ENCODE results near the gene PTPN3. TPM values are rescaled to one million over a fixed set of nuclear protein-coding genes. Genes with fewer than 3 reads are reported as not detected.

The PTPN3 gene
- total RNA-seq, 2 donors from 2014 or later: 0.41 to 0.82 TPM

DNA sequence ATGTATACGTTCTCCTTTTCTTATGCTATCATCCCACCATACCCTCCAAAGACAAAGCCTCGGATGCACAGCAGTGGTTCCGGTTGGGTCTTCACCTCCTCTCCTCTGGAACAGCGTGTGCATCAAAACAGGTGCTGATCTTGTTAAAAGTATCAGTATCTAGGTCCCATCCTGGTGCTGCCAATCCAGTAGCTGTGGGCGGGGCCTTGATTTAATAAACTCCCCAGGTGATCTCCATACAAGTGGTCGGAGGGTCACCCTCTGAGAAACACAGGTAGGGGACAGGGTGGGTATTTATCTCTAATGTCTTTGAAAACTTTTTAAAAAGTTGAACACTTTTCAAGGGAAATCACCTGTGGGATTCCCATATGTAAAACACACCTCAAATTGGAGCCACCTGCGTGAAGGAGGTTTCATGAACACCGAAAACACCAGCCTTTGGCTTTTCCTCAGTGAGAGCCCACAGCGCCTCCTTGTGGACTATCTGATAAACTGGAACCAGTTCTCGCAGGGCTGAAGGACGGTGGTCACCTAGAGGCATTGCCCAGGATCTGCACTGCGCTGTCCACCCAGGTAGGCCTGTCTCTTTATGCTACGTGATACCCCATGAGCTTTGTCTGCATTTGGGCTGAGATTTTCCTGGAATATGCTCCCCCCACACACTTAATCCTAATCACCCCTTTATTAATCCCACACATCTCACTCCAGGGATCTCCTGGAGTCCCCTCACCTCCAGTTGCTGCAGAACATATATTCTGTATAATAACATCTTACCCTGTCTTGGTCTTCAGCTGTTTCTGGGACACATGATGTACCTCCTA is 96.7 kb downstream of the PTPN3 start:
- ATAC-seq (replicated peaks): peak; percentile 31
- H3K9me3 Mint-ChIP-seq: no peaks in the 10 kb centered on the region
- no peaks in the 10 kb centered on the region for H3K36me3 Mint-ChIP-seq (ENCODE audit: low read depth)
- no peak overlapping the region for H3K27ac Mint-ChIP-seq
- H3K4me3 Mint-ChIP-seq: no peak overlapping the region
- peaks cover 38% of the 10 kb centered on the region for H3K27me3 Mint-ChIP-seq
- peaks cover 6% of the 10 kb centered on the region for H3K4me1 Mint-ChIP-seq

DNA sequence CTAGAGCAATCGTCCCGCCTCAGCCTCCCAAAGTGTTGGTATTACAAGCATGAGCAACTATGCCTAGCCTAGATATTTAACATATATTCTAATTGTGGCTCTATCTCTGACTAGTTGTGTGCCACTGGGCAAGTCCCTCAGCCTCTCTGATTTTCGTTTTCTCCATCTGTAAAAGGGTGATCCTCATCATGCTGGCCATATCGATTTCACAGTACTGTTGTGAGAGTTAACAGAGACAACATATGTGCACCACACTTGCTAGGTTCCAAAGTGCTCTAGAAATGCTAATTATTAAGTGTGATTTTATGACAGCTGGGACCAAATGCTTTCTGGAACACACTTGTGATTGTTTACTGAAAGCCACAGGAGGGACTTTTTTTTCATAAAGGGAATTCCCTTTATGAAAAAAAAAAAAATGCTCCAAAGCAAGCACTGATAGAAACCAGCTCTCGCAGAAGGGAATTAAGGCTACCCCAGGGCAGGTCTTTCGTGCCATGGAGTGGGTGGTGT is 98.8 kb downstream of the PTPN3 start:
- peak; percentile 91 for ATAC-seq (replicated peaks)
- Mint-ChIP-seq H3K4me3 (no peak overlapping the region), H3K4me1 (peaks cover 6% of the 10 kb centered on the region), H3K36me3 (ENCODE audit: low read depth) (no peaks in the 10 kb centered on the region), H3K9me3 (no peaks in the 10 kb centered on the region), H3K27me3 (peaks cover 36% of the 10 kb centered on the region), H3K27ac (no peak overlapping the region)

DNA sequence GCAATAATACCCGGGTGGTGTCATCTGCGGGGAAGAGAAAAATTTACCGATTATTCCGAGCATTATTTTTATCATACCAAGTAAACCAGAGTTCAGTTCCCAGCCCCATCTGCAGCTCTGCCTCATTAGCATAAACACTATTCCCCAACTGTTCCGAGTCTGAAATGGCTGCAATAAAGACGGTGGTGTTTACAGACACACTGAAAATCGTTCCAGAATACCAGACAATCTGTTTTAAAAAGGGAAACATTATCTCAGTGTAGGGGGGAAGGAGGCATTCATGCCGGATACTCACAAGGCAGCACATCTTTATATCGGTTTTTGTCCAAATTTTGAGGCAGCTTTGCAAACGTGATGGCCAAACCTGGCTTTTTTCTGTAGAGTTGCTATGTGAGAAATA is 106.9 kb downstream of the PTPN3 start:
- Mint-ChIP-seq H3K27ac (no peak overlapping the region), H3K4me1 (no peaks in the 10 kb centered on the region), H3K9me3 (no peaks in the 10 kb centered on the region), H3K36me3 (ENCODE audit: low read depth) (no peaks in the 10 kb centered on the region), H3K27me3 (peaks cover 17% of the 10 kb centered on the region), H3K4me3 (no peak overlapping the region)
- no peak for ATAC-seq (replicated peaks)

DNA sequence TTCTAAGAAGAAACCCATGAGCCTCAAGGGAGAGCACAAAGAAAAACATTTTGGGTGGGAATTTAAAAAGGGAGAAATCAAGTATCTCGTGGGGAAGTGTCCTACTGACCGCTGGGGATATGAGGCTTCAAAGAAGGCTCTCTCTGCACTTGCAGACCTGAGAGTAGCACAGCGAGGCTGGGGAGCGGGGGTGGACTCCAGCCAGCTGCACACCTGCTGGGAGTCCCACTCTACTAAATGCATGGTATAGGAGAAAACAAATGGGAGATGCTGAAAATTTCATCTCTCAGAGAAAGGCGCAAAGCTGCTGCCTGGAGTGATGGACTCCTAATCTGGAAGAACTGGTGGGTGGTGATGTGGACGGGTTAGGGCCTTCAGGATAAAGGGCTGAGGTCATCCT is 110.3 kb downstream of the PTPN3 start:
- Mint-ChIP-seq H3K36me3 (ENCODE audit: low read depth) (no peaks in the 10 kb centered on the region), H3K4me3 (no peak overlapping the region), H3K4me1 (no peaks in the 10 kb centered on the region), H3K27ac (no peak overlapping the region), H3K27me3 (peaks cover 17% of the 10 kb centered on the region), H3K9me3 (no peaks in the 10 kb centered on the region)
- ATAC-seq (replicated peaks): no peak

DNA sequence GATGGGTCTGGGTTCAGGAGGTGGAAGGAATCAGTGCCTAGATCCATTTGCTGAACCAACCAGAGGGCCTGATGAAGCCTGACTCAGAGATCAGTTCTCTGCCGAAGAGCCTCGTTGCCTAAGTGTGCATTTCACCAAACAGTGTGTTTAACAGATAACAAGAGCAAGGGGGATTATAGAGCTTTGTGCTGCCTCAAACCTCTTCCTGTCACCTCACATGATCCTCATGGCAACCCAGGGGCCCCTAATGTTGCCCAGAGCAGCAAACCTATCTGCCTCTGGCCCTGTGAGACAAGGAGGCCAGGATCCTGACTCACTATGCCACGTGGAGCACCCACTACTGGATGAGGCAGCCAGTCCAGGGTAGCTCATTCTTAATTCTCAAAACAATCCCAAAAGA is 110.9 kb downstream of the PTPN3 start:
- ATAC-seq (replicated peaks): no peak
- no peaks in the 10 kb centered on the region for H3K4me1 Mint-ChIP-seq
- no peaks in the 10 kb centered on the region for H3K9me3 Mint-ChIP-seq
- H3K4me3 Mint-ChIP-seq: no peak overlapping the region
- H3K27me3 Mint-ChIP-seq: peaks cover 17% of the 10 kb centered on the region
- no peaks in the 10 kb centered on the region for H3K36me3 Mint-ChIP-seq (ENCODE audit: low read depth)
- H3K27ac Mint-ChIP-seq: no peak overlapping the region

DNA sequence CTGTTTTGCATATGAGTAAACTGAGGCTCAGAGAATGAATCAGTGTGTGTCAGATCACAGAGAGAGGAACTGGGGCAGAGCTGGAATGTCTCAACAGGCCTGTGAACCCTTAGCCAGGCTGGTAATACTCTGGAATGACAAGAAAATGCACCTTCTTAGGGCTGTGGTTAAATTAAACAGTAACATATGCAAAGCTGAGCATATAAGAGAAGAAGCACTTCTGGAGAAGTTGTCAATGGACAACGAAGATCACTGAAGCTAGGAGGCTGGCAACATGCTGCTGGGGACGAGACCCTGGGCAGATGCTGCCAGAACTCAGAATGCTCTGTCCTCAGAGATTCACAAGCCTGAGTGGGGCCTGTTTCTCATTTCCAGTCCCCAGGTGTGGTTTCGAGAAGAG is 112.6 kb downstream of the PTPN3 start:
- no peaks in the 10 kb centered on the region for H3K36me3 Mint-ChIP-seq (ENCODE audit: low read depth)

DNA sequence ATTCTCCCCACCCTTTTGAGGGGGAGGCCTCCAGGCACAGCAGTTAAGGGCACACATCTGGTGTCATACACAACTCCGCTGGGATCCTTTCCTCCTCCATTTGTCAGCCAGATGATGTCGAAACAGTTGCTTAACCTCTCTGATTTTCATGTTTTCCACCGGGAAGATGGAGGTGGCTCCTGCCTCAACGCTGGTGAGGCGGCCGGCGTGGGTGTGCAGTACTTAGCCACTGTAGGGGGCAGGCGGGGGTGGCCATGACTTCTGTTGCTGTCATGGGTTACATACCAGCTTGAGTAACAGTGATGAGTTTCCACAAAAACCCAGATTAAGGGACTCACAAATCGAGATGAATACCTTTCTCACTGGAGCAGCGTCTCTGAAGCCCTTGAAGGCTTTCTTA is 114.2 kb downstream of the PTPN3 start:
- H3K36me3 Mint-ChIP-seq (ENCODE audit: low read depth): no peaks in the 10 kb centered on the region
- no peak overlapping the region for H3K27ac Mint-ChIP-seq
- peaks cover 21% of the 10 kb centered on the region for H3K27me3 Mint-ChIP-seq
- no peaks in the 10 kb centered on the region for H3K9me3 Mint-ChIP-seq
- H3K4me1 Mint-ChIP-seq: no peaks in the 10 kb centered on the region
- H3K4me3 Mint-ChIP-seq: no peak overlapping the region
- no peak for ATAC-seq (replicated peaks)

More for the DNA sequence above, 112.6 kb downstream of the PTPN3 start:
- Mint-ChIP-seq H3K9me3 (no peaks in the 10 kb centered on the region), H3K27me3 (peaks cover 21% of the 10 kb centered on the region), H3K27ac (no peak overlapping the region), H3K4me1 (no peaks in the 10 kb centered on the region), H3K4me3 (no peak overlapping the region)
- peak; percentile 51 for ATAC-seq (replicated peaks)

DNA sequence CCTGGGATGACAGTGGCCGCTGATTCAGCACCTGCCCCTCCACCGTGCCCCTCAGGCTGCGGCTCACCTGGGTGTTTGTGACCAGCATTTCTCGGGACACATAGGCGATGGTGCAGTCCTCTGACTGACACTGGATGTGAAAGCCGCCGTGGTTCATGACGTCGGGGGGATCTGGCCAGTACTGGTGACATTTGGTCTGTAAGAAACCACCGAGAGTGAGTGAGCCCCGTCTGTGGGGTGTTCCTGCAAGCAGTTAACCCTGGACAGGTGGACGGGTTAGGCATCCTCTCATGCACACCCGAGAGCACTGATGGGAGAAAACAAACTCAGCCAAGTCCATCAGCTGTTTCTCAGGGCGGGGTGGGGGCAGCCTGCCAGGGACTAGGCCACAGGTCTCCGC is 114.8 kb downstream of the PTPN3 start:
- no peak overlapping the region for H3K27ac Mint-ChIP-seq
- H3K4me1 Mint-ChIP-seq: no peaks in the 10 kb centered on the region
- no peak for ATAC-seq (replicated peaks)
- no peaks in the 10 kb centered on the region for H3K36me3 Mint-ChIP-seq (ENCODE audit: low read depth)
- peaks cover 25% of the 10 kb centered on the region for H3K27me3 Mint-ChIP-seq
- H3K4me3 Mint-ChIP-seq: no peak overlapping the region
- no peaks in the 10 kb centered on the region for H3K9me3 Mint-ChIP-seq

DNA sequence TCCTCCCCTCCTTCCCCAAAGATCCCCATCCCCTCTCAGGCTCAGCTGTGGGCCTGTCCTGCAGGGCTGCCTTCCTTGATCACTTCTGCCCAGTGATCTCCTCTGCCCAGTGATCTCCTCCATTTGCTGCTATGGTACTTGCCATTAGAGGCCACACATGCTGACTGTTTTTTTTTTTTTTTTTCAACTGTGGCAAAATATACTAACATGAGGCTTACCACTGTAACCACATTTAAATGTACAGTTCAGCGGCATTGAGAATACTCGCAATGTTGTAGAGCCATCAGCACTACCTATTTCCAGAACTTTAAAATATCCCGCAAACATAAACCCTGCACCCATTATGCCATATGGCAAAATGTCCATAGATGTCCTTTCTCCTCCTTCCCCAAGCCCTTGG is 115.5 kb downstream of the PTPN3 start:
- H3K27me3 Mint-ChIP-seq: peaks cover 19% of the 10 kb centered on the region
- H3K4me1 Mint-ChIP-seq: no peaks in the 10 kb centered on the region
- no peak for ATAC-seq (replicated peaks)
- no peak overlapping the region for H3K4me3 Mint-ChIP-seq
- H3K36me3 Mint-ChIP-seq (ENCODE audit: low read depth): no peaks in the 10 kb centered on the region
- no peaks in the 10 kb centered on the region for H3K9me3 Mint-ChIP-seq
- no peak overlapping the region for H3K27ac Mint-ChIP-seq

DNA sequence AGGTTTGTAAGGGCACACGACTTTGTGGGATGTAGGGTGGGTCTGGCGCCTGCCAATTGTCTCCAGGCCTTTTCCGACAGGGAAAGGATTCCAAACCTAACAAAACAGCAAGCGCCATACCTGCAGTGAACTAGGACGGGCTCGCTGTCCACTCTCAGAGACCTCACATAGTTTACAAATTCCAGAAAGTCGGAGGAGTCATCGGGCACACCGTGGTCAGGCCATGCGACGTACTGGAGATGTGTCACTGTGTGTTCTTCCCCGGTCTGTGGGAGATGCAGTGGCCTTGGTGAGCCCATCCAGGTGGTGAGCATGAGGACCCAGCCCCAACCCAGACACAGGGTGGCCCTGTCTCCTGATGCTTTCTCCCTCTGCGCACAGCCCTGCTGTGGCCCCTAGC is 115.9 kb downstream of the PTPN3 start:
- H3K27ac Mint-ChIP-seq: no peak overlapping the region
- no peaks in the 10 kb centered on the region for H3K36me3 Mint-ChIP-seq (ENCODE audit: low read depth)
- H3K9me3 Mint-ChIP-seq: no peaks in the 10 kb centered on the region
- no peak overlapping the region for H3K4me3 Mint-ChIP-seq
- no peak for ATAC-seq (replicated peaks)
- peaks cover 18% of the 10 kb centered on the region for H3K27me3 Mint-ChIP-seq
- H3K4me1 Mint-ChIP-seq: no peaks in the 10 kb centered on the region

DNA sequence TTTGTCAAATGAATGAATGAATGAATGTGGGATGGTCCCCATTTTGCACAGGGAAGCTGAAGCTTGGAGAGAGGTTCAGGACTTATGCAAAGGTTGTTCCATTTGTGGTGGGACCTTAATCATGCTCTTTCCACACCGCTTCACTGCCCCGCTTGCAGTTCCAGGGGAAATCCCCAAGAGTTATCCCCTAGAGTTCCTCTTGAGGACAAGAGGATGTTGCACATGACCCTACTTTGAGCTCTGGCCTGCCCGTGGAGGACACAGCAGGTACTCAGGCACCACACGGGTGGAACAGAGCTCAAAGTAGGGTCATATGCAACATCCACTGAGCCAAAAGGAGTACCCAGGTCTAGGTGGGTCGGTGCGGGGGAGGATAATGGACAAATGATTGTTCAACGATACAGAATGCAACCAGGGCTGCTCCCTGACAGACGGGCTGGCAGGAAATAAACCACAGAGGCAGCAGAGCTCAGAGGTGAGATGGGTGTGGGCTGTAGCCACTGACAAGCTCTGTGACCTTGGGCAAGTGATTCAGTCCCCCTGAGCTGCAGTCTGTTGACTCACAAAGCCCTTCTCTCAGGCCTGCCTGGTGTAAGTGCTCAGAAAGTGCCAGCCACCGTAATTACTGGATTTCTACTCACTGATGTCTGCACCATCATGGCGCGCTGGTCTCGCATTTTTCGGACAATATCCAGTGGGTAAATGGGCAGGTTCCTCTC is 116.9 kb downstream of the PTPN3 start:
- Mint-ChIP-seq H3K9me3 (no peaks in the 10 kb centered on the region), H3K4me1 (no peaks in the 10 kb centered on the region), H3K36me3 (ENCODE audit: low read depth) (no peaks in the 10 kb centered on the region), H3K27ac (no peak overlapping the region), H3K4me3 (no peak overlapping the region), H3K27me3 (peaks cover 12% of the 10 kb centered on the region)
- ATAC-seq (replicated peaks): peak; percentile 37

DNA sequence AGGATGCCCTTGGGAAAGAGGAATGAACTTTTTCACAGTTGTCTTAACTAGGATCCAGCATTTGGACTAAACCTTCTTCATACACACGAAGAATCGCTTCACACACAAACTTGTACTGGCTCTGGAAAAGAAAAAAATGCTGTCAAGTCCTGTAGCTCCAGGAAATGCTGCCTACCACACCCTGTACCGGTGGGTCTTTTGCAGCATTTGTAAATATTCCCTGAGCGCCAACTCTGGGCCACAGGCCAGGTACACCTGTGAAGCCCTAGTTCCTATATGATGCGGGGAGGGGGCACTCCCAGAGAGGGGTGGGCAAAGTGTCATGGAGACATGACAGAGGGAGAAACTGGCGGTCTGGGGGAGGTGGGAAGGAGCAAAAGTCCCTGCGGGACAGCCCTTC is 118.6 kb downstream of the PTPN3 start:
- no peak overlapping the region for H3K27ac Mint-ChIP-seq
- H3K36me3 Mint-ChIP-seq (ENCODE audit: low read depth): no peaks in the 10 kb centered on the region
- ATAC-seq (replicated peaks): no peak
- H3K4me1 Mint-ChIP-seq: no peaks in the 10 kb centered on the region
- no peaks in the 10 kb centered on the region for H3K9me3 Mint-ChIP-seq
- peaks cover 8% of the 10 kb centered on the region for H3K27me3 Mint-ChIP-seq
- H3K4me3 Mint-ChIP-seq: no peak overlapping the region

DNA sequence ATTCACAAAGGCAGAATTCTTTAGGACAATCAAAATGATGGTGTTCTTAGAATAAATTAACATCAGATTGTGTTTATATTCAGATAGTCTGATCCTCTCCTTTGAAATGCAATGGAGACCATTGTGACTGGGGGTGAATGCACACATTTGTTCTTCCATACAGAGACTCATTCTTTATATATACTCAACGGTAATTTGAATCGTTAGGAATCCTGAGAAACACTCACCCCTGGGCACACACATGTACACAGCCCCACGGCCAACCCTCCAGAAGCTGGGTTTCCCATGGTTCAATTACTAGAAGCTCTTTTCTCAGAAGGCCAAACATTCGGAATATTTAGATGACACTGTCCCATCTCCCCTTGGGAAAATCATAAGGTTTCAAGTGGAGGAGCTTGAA is 119.8 kb downstream of the PTPN3 start:
- Mint-ChIP-seq H3K27me3 (peaks cover 8% of the 10 kb centered on the region), H3K9me3 (peaks cover 1% of the 10 kb centered on the region), H3K4me3 (no peak overlapping the region), H3K36me3 (ENCODE audit: low read depth) (no peaks in the 10 kb centered on the region), H3K27ac (no peak overlapping the region), H3K4me1 (no peaks in the 10 kb centered on the region)
- no peak for ATAC-seq (replicated peaks)

DNA sequence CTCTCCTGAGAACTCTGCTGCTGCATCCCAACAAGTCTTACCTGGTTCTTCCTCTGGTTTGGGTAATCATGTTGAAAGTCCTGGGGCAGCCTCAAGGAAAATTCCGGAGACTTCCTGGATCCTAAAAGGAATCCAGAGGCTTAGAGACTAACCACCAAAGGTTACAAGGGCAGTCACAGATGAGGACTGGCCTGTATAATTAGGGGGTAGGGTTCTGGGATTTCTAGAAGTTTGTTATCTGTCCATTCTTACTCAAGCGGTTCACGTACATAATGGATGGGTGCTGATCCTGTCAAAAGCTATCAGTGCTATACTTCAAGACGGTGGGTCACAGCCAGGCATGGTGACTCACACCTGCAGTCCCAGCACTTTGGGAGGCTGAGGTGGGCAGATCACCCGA is 125.9 kb downstream of the PTPN3 start:
- H3K4me3 Mint-ChIP-seq: no peak overlapping the region
- no peak overlapping the region for H3K27ac Mint-ChIP-seq
- peaks cover 6% of the 10 kb centered on the region for H3K9me3 Mint-ChIP-seq
- H3K27me3 Mint-ChIP-seq: peaks cover 4% of the 10 kb centered on the region
- no peaks in the 10 kb centered on the region for H3K36me3 Mint-ChIP-seq (ENCODE audit: low read depth)
- ATAC-seq (replicated peaks): no peak
- H3K4me1 Mint-ChIP-seq: no peaks in the 10 kb centered on the region

DNA sequence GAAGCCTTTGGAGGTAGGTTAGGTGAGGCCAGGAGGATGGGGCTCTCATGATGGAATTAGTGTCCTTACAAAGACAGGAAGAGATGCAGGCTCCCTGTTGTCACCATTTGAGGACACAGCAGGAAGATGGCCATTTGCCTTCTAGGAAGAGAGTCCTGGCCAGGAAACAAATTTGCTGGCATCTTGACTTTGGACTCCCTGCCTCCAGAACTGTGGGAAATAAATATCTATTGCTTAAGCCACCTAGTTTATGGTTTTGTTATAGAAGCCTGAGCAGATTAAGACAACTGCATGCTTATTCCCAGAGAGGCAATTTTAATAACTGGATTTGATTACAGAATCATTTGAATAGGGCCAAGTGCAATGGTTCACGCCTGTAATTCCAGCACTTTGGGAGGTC is 126.7 kb downstream of the PTPN3 start:
- H3K27ac Mint-ChIP-seq: no peak overlapping the region
- H3K36me3 Mint-ChIP-seq (ENCODE audit: low read depth): no peaks in the 10 kb centered on the region
- no peak overlapping the region for H3K4me3 Mint-ChIP-seq
- no peak for ATAC-seq (replicated peaks)
- H3K9me3 Mint-ChIP-seq: peaks cover 6% of the 10 kb centered on the region
- H3K4me1 Mint-ChIP-seq: no peaks in the 10 kb centered on the region
- H3K27me3 Mint-ChIP-seq: peaks cover 4% of the 10 kb centered on the region

Data from activated T-helper 17 cell treated with anti-CD3 and anti-CD28 coated beads, Interleukin-2, amount 50 U/mL, for 72 hours (primary cell).